DOHH2 (cell line): ENCODE results near the gene CAMK1G.

Source experiments
- CTCF ChIP-seq: fragments of 200-600 bp; sonication (generic); IDR thresholded peaks from one replicate; pipeline ENCODE4 v1.5.1; 2014; ENCODE audit warnings: antibody characterized with exemption, mild to moderate bottlenecking, low read depth, low read length; ENCODE audit not compliant: poor library complexity, severe bottlenecking
- EZH2phosphoT487 ChIP-seq: fragments of 200-600 bp; sonication (generic); IDR thresholded peaks from 2 replicates; pipeline ENCODE4 v1.6.1; 2017; ENCODE audit warnings: borderline replicate concordance, mild to moderate bottlenecking, antibody characterized with exemption, low read length, moderate library complexity, mixed read lengths

DNA sequence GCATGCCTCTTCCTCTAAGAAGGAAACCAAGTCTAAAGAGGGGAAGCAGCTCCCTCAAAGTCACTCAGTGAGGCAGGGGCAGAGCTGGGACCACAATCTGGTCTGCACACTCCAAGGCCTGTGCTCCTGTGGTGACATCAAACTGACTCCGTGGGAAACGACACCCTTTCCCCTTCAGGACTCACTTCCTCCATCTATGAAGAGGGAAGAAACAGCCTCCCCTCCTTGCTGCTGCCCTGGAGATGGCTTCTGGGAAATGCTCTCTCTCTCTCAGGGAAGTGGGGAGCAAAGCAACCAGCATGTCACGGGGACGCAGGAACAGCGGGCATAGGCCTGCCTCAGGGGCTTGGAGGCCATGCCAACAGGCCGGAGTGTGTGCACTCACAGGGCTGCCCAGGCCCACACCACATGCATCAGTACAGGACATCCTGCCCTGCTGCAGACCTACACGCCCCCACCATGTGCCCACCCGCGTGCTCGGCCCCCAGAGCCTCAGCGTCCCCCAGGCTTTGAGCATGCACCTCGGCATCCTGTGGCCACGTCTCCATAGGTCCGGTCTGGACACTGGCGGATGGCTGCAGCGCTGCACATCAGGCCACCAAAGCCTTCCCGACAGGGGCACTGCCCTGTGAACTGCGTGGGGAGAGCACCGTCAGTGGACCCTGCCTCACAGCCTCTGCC is 43.0 kb downstream of the CAMK1G start:
- no peak for TF ChIP-seq CTCF
- TF ChIP-seq EZH2phosphoT487 = no peak
